WTC11 (cell line): ENCODE measurements around the gene CFAP77. TPM values are rescaled to one million over a fixed set of nuclear protein-coding genes. Genes with fewer than 3 reads are reported as not detected.

ENCODE experiments used
- ATAC-seq: fragments of 200-7000 bp; cut with Tn5 transposase; 2 replicates; pipeline ENCODE4 v1.10.0; 2021; ENCODE audit warnings: mild to moderate bottlenecking, moderate library complexity
- CTCF ChIA-PET: fragments of 300-600 bp; sonication (Branson Sonifier 250); formaldehyde crosslinking; loops from one replicate; lab custom pipeline; 2021; ENCODE audit warnings: antibody characterized with exemption; lab: Charles Lee
- POLR2A ChIA-PET: fragments of 350-600 bp; sonication (Branson Sonifier 250); formaldehyde crosslinking; loops from one replicate; lab custom pipeline; 2021; ENCODE audit warnings: antibody characterized with exemption; lab: Charles Lee
- DNase-seq: peaks from one replicate; pipeline ENCODE4 v3.0.0; 2021; ENCODE audit warnings: low spot score
- H3K27ac Mint-ChIP-seq: 2 replicates; pipeline ENCODE4 v1.8.0; 2021; ENCODE audit warnings: mixed read lengths
- H3K27me3 Mint-ChIP-seq: 2 replicates; pipeline ENCODE4 v1.8.0; 2021; ENCODE audit warnings: low read depth, mild to moderate bottlenecking, moderate library complexity, mixed read lengths
- H3K36me3 Mint-ChIP-seq: 2 replicates; pipeline ENCODE4 v1.8.0; 2021; ENCODE audit warnings: mixed read lengths
- H3K4me1 Mint-ChIP-seq: 2 replicates; pipeline ENCODE4 v1.8.0; 2022; ENCODE audit warnings: mixed read lengths
- H3K4me3 Mint-ChIP-seq: 2 replicates; pipeline ENCODE4 v1.8.0; 2021; ENCODE audit warnings: mild to moderate bottlenecking, moderate library complexity, mixed read lengths
- H3K9me3 Mint-ChIP-seq: 2 replicates; pipeline ENCODE4 v1.8.0; 2021; ENCODE audit warnings: mixed read lengths
- AFF4 ChIP-seq: sonication (generic); formaldehyde crosslinking; IDR thresholded peaks from 2 replicates; pipeline ENCODE4 v1.8.1; 2023; ENCODE audit warnings: mild to moderate bottlenecking, missing genetic modification reagents, borderline replicate concordance
- CREM ChIP-seq: sonication (generic); formaldehyde crosslinking; IDR thresholded peaks from 2 replicates; pipeline ENCODE4 v1.8.1; 2022; ENCODE audit warnings: mild to moderate bottlenecking, missing genetic modification reagents, moderate library complexity
- E2F4 ChIP-seq: sonication (generic); formaldehyde crosslinking; IDR thresholded peaks from 2 replicates; pipeline ENCODE4 v1.8.1; 2022; ENCODE audit warnings: low read depth, mild to moderate bottlenecking, moderate library complexity, missing genetic modification reagents, borderline replicate concordance
- FOXP4 ChIP-seq: sonication (generic); formaldehyde crosslinking; IDR thresholded peaks from 2 replicates; pipeline ENCODE4 v1.8.0; 2022; ENCODE audit warnings: mild to moderate bottlenecking, missing genetic modification reagents
- IRF2 ChIP-seq: sonication (generic); formaldehyde crosslinking; IDR thresholded peaks from 2 replicates; pipeline ENCODE4 v1.8.0; 2022; ENCODE audit warnings: low read depth, missing genetic modification reagents, borderline replicate concordance
- OVOL2 ChIP-seq: fragments of 250-450 bp; sonication (Bioruptor Pico); IDR thresholded peaks from 2 replicates; pipeline ENCODE4 v1.9.0; 2021; ENCODE audit warnings: mild to moderate bottlenecking, borderline replicate concordance
- STAT6 ChIP-seq: sonication (generic); formaldehyde crosslinking; conservative IDR thresholded peaks from 2 replicates; pipeline ENCODE4 v1.8.1; 2023; ENCODE audit warnings: mild to moderate bottlenecking, low read depth, missing genetic modification reagents, moderate library complexity
- USF1 ChIP-seq: sonication (generic); formaldehyde crosslinking; IDR thresholded peaks from 2 replicates; pipeline ENCODE4 v1.8.0; 2022; ENCODE audit warnings: mild to moderate bottlenecking, missing genetic modification reagents
- USF2 ChIP-seq: sonication (generic); formaldehyde crosslinking; IDR thresholded peaks from 2 replicates; pipeline ENCODE4 v1.8.1; 2023; ENCODE audit warnings: mild to moderate bottlenecking, missing genetic modification reagents, moderate library complexity
- ZNF281 ChIP-seq: sonication (generic); formaldehyde crosslinking; IDR thresholded peaks from 2 replicates; pipeline ENCODE4 v1.8.0; 2023; ENCODE audit warnings: mild to moderate bottlenecking, missing genetic modification reagents
- total RNA-seq: library from RNA; stranded (reverse); gene quantifications from 3 replicates; pipeline ENCODE4 v1.2.3, GENCODE V29; 2021

Gene CFAP77
- total RNA-seq, 1 experiment from 2014 or later, result 1.2 TPM

GRCh38 chr9:132591244-132591643, 181.2 kb downstream of the CFAP77 start (continued):
- TF ChIP-seq STAT6, result no peak
- TF ChIP-seq ZNF281 (CRISPR knock-in tag), result no peak
- no peak for TF ChIP-seq USF1
- no peak for TF ChIP-seq E2F4 (CRISPR knock-in tag)
- TF ChIP-seq IRF2 (CRISPR knock-in tag), result no peak
- no peak for TF ChIP-seq AFF4 (CRISPR knock-in tag)
- TF ChIP-seq USF2 (CRISPR knock-in tag), result no peak
- no peak for TF ChIP-seq OVOL2 (CRISPR knock-in tag)

- Mint-ChIP-seq H3K36me3 (peaks cover 19% of the 10 kb centered on the region), H3K27me3 (peaks cover 64% of the 10 kb centered on the region), H3K4me1 (peaks cover 41% of the 10 kb centered on the region), H3K27ac (peak overlapping the region; percentile 80), H3K4me3 (peak overlapping the region; percentile 66), H3K9me3 (no peaks in the 10 kb centered on the region)
- ChIA-PET CTCF (interaction anchor here (0.6 to 1.4 kb wide), 6 partner anchors 12 to 246 kb away, joined by 3 to 4 read pairs (median 3); partner anchors contain the start of genes DDX31 and GTF3C4), POLR2A (no interaction called here)
- peak; percentile 9 for ATAC-seq
- no peak for DNase-seq
- 0 out of 2 replicates have a peak, but pooled peaks have one; percentile 22 for TF ChIP-seq FOXP4 (CRISPR knock-in tag)
- TF ChIP-seq CREM (CRISPR knock-in tag), result no peak
Measured at GRCh38 chr9:132591751-132592314, 181.8 kb downstream of the CFAP77 start.
